C4-2B (cell line): ENCODE data around the gene SIK3.

Experiments used
- ZFX ChIP-seq: fragments of 450-650 bp; IDR thresholded peaks from 2 replicates; pipeline ENCODE4 v1.6.1; 2017
- TF ChIP-seq, protein P1 (sequence below): fragments of 450-650 bp; conservative IDR thresholded peaks from 2 replicates; pipeline ENCODE4 v1.5.1; 2017; ENCODE audit warnings: mild to moderate bottlenecking

- TF ChIP-seq, protein P1, sequence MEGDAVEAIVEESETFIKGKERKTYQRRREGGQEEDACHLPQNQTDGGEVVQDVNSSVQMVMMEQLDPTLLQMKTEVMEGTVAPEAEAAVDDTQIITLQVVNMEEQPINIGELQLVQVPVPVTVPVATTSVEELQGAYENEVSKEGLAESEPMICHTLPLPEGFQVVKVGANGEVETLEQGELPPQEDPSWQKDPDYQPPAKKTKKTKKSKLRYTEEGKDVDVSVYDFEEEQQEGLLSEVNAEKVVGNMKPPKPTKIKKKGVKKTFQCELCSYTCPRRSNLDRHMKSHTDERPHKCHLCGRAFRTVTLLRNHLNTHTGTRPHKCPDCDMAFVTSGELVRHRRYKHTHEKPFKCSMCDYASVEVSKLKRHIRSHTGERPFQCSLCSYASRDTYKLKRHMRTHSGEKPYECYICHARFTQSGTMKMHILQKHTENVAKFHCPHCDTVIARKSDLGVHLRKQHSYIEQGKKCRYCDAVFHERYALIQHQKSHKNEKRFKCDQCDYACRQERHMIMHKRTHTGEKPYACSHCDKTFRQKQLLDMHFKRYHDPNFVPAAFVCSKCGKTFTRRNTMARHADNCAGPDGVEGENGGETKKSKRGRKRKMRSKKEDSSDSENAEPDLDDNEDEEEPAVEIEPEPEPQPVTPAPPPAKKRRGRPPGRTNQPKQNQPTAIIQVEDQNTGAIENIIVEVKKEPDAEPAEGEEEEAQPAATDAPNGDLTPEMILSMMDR = no peak
- TF ChIP-seq ZFX = no peak
Observed at GRCh38 chr11:117107701-117108590, 9.7 kb upstream of the SIK3 start.
